ENCODE data around the gene PKNOX2. TPM values are rescaled to one million over a fixed set of nuclear protein-coding genes. Genes with fewer than 3 reads are reported as not detected.

The PKNOX2 gene
- total RNA-seq, 2 donors from 2014 or later = 4.0 to 6.9 TPM

DNA sequence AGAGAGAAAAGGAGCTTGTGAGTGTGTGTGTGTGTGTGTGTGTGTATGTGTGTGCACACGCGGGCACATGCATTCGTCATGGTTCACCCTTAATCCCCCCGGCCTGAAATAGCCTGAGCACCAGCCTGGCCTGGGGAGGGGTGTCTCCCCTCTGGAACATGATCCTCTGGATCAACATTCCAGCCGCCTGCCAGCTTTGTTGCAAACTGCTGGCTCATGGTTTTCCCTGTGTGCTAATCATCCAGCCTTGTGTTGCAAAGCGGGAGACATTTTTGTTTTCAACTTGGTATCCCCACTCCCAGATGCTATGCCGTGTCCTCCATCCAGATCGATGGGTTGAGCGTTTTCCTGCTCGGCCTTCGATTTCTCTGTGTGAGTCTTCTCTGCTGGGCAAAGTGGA, 237.2 kb downstream of the PKNOX2 start:
- TF ChIP-seq, protein P1, sequence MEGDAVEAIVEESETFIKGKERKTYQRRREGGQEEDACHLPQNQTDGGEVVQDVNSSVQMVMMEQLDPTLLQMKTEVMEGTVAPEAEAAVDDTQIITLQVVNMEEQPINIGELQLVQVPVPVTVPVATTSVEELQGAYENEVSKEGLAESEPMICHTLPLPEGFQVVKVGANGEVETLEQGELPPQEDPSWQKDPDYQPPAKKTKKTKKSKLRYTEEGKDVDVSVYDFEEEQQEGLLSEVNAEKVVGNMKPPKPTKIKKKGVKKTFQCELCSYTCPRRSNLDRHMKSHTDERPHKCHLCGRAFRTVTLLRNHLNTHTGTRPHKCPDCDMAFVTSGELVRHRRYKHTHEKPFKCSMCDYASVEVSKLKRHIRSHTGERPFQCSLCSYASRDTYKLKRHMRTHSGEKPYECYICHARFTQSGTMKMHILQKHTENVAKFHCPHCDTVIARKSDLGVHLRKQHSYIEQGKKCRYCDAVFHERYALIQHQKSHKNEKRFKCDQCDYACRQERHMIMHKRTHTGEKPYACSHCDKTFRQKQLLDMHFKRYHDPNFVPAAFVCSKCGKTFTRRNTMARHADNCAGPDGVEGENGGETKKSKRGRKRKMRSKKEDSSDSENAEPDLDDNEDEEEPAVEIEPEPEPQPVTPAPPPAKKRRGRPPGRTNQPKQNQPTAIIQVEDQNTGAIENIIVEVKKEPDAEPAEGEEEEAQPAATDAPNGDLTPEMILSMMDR (conservative IDR thresholded peaks at IDR 0.05) = no peak
- Histone ChIP-seq H3K4me1 (ENCODE audit: control insufficient read depth, insufficient read depth, low read length) (peaks cover 11% of the 10 kb centered on the region), H3K27ac (ENCODE audit: low read depth, low read length) (no peak overlapping the region), H3K27me3 (ENCODE audit: control insufficient read depth, insufficient read depth, low read length, poor library complexity, severe bottlenecking) (peaks cover 45% of the 10 kb centered on the region), H3K9ac (ENCODE audit: extremely low read depth, low read length, poor library complexity, severe bottlenecking) (no peak overlapping the region), H3K4me3 (ENCODE audit: low read length) (no peak overlapping the region), H3K9me3 (ENCODE audit: control insufficient read depth, low read length) (no peaks in the 10 kb centered on the region), H3K36me3 (ENCODE audit: control insufficient read depth, insufficient read depth, low read length) (no peaks in the 10 kb centered on the region)
- Mint-ChIP-seq H3K27me3 (ENCODE audit: insufficient read depth) (peaks cover 41% of the 10 kb centered on the region), H3K9me3 (no peaks in the 10 kb centered on the region), H3K36me3 (ENCODE audit: low read depth) (no peaks in the 10 kb centered on the region), H3K4me3 (no peak overlapping the region), H3K4me1 (peaks cover 35% of the 10 kb centered on the region), H3K27ac (no peak overlapping the region)
- WGBS, 2 experiments (ENCODE audit: insufficient coverage in 1 of 2, insufficient read length in 1 of 2) = 75 to 89% methylated on average over 1 to 11 of the region's 11 CpGs
- peak; percentile 74 for DNase-seq

DNA sequence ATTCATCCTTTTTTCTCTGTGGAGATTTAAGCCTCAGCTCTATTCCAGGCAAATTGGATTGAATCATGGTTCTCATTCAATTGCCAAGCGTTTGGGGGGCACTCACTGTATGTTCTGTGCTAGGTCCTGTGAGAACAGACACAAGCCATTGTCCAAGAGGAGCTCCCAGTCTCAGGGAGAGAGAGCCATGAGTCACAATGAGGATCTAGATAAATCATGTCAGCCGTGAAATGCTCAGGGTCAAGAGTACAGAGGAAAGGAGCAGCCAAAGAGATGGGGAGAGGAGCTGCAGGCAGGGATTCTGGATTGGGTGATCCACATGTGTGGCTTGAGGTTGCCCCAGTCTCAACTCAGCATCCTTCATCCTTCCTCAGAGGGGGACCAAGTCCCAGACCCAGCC, 237.9 kb downstream of the PKNOX2 start:
- Histone ChIP-seq H3K4me3 (ENCODE audit: low read length) (no peak overlapping the region), H3K4me1 (ENCODE audit: control insufficient read depth, insufficient read depth, low read length) (peaks cover 11% of the 10 kb centered on the region), H3K27ac (ENCODE audit: low read depth, low read length) (no peak overlapping the region), H3K36me3 (ENCODE audit: control insufficient read depth, insufficient read depth, low read length) (no peaks in the 10 kb centered on the region), H3K9me3 (ENCODE audit: control insufficient read depth, low read length) (no peaks in the 10 kb centered on the region), H3K27me3 (ENCODE audit: control insufficient read depth, insufficient read depth, low read length, poor library complexity, severe bottlenecking) (peaks cover 45% of the 10 kb centered on the region), H3K9ac (ENCODE audit: extremely low read depth, low read length, poor library complexity, severe bottlenecking) (no peak overlapping the region)
- WGBS, 2 experiments (ENCODE audit: insufficient coverage in 1 of 2, insufficient read length in 1 of 2) = 83 to 86% methylated on average over 2 of the region's 2 CpGs
- no peak overlapping the region for H3K4me3 Mint-ChIP-seq
- no peaks in the 10 kb centered on the region for H3K36me3 Mint-ChIP-seq (ENCODE audit: low read depth)
- peaks cover 35% of the 10 kb centered on the region for H3K4me1 Mint-ChIP-seq
- DNase-seq = no peak
- TF ChIP-seq, protein P1 (conservative IDR thresholded peaks at IDR 0.05) = no peak
- no peaks in the 10 kb centered on the region for H3K9me3 Mint-ChIP-seq
- peaks cover 48% of the 10 kb centered on the region for H3K27me3 Mint-ChIP-seq (ENCODE audit: insufficient read depth)
- no peak overlapping the region for H3K27ac Mint-ChIP-seq

DNA sequence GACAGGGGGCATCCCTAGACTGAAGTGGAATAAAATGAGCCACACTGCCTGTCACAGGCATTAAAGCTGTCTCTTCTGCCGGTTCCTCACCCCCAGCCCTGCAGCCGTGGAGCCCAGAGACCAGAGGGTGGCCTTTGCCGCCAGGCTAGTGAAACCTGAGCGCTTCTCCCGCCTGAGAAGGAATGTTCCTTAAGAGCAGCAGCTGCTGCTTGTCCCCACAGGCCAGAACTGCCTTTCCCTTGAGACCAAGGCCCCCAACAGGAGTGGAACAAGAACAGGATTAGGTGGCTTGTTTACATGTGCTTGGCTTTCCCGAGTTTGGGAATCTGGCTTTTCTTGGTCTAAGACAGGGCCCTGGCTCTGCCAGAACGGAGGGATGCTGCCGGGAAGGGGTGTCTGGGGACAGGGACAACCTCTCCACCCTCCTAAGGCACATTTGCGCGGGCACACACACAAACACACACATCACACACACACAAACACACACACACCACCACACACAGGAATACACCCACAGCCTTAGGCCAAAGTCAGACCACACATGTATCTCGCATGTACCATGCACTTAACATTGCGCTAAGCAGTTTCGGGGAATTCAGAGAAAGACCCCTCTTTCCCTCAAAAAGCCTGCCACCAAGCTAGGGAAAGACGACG, 239.7 kb downstream of the PKNOX2 start:
- peaks cover 1% of the 10 kb centered on the region for H3K36me3 Mint-ChIP-seq (ENCODE audit: low read depth)
- WGBS, 2 experiments (ENCODE audit: insufficient coverage in 1 of 2, insufficient read length in 1 of 2) = 67 to 74% methylated on average over 6 to 15 of the region's 15 CpGs
- TF ChIP-seq, protein P1 (conservative IDR thresholded peaks at IDR 0.05) = no peak
- H3K4me1 Mint-ChIP-seq = peaks cover 35% of the 10 kb centered on the region
- no peak overlapping the region for H3K4me3 ChIP-seq (ENCODE audit: low read length)
- H3K9ac ChIP-seq (ENCODE audit: extremely low read depth, low read length, poor library complexity, severe bottlenecking) = no peak overlapping the region
- no peak overlapping the region for H3K4me3 Mint-ChIP-seq
- peak overlapping the region; percentile 58 for H3K27ac ChIP-seq (ENCODE audit: low read depth, low read length)
- peaks cover 53% of the 10 kb centered on the region for H3K27me3 ChIP-seq (ENCODE audit: control insufficient read depth, insufficient read depth, low read length, poor library complexity, severe bottlenecking)
- H3K9me3 ChIP-seq (ENCODE audit: control insufficient read depth, low read length) = no peaks in the 10 kb centered on the region
- H3K27ac Mint-ChIP-seq = no peak overlapping the region
- DNase-seq = peak; percentile 79
- H3K9me3 Mint-ChIP-seq = no peaks in the 10 kb centered on the region
- peaks cover 11% of the 10 kb centered on the region for H3K4me1 ChIP-seq (ENCODE audit: control insufficient read depth, insufficient read depth, low read length)
- peaks cover 60% of the 10 kb centered on the region for H3K27me3 Mint-ChIP-seq (ENCODE audit: insufficient read depth)
- H3K36me3 ChIP-seq (ENCODE audit: control insufficient read depth, insufficient read depth, low read length) = no peaks in the 10 kb centered on the region

All from endodermal cell (in vitro differentiated cells).